Activated CD8-positive, alpha-beta memory T cell treated with anti-CD3 and anti-CD28 coated beads for 24 hours (primary cell): ENCODE measurements around the gene SH3D21.

ENCODE experiments used
- DNase-seq: peaks from one replicate; pipeline ENCODE4 v3.0.0-alpha.2; 2020

The SH3D21 gene

DNA sequence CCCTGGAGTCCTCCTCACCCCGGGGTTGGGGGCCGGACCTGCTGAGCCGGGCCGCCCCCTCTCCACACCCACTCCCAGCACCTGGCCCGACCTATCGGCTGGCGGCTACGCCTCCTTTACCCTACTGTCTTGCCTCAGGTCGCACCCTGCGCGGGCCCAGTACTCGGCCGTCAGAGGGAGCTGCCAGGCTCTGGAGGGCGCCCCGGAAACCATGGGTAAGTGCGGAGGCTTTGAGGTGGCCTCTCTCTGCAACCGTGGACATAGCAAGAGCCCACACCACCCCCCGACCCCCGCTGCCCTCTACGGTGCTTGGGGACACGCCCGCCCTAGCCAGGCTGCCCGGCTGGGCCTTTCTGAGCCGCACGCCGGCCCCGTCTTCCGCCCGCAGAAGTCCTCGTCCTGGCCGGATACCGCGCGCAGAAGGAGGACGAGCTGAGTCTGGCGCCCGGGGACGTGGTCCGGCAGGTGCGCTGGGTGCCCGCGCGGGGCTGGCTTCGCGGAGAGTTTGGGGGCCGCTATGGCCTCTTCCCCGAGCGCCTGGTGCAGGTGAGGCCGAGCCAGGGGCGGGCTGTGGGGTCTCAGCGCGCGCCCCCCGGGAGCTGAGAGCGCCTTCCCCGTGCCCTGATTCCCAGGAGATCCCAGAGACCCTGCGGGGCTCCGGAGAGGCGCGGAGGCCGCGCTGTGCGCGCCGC, at the start of gene SH3D21:
TSS of gene SH3D21 (plus strand) at position 159 of the 692 bp plus-strand sequence. CDS start at position 212, 53 bp downstream.
- peak; percentile 76 for DNase-seq

DNA sequence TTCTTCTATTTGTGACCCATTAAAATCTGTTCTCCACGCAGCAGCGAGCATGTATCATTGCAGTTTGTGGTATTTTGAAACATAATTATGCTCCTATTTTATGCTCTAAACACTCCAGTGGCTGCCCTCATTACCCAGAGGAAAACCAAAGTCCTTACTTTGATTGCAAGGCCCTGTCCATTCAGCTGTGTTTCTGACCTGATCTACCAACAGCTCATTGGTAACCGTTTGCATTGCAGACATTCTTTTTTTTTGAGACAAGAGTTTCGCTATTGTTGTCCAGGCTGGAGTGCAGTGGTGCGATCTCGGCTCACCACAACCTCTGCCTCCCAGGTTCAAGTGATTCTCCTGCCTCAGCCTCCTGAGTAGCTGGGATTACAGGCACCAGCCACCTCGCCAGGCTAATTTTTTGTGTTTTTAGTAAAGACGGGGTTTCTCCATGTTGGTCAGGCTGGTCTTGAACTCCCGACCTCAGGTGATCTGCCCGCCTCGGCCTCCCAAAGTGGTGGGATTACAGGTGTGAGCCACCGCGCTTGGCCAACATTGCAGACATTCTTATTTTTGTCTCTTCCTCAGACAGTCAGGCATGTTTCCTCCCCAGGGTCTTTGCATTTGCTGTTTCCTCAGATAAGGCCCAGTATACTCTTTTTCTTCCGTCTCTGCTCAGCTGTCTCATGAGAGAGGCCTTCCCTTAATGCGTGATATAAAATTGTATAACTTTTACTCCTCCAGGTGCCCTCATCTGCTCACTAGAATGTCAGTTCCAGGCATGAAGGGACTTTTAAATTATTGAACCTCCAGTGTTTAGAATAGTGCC, 49.4 kb upstream of the SH3D21 start:
- DNase-seq = peak; percentile 26

GRCh38 chr1:36257375-36257767, 48.8 kb upstream of the SH3D21 start:
- DNase-seq = peak; percentile 51

GRCh38 chr1:36258960-36259344, 47.2 kb upstream of the SH3D21 start:
- DNase-seq = no peak

- no peak for DNase-seq
Measured at GRCh38 chr1:36268981-36269380, 37.2 kb upstream of the SH3D21 start.

- DNase-seq = no peak
Measured at GRCh38 chr1:36269408-36269838, 36.7 kb upstream of the SH3D21 start.

DNA sequence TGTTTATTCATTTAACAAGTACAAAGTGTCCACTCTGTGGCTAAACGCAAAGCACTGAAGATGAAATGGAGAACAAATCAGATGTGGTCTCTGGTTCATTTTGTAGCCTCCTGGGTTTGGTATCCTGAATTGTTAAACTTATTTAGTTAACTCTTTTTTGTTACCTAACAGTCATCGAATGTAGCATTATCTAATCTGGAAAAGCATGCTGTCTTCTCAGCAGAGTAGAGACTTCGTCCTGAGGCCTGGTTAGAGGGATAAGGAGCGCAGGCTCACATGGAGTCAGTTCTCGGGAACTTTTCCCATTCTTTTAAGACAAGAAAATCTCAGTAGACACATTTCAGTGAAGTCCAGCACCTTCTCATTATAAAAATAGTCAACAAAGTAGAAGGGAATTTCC, 33.1 kb upstream of the SH3D21 start:
- no peak for DNase-seq

GRCh38 chr1:36274201-36274600, 32.0 kb upstream of the SH3D21 start:
- DNase-seq = no peak

GRCh38 chr1:36276688-36277087, 29.5 kb upstream of the SH3D21 start:
- no peak for DNase-seq

- no peak for DNase-seq
Measured at GRCh38 chr1:36279110-36279788, 26.9 kb upstream of the SH3D21 start.

- no peak for DNase-seq
Measured at GRCh38 chr1:36279789-36280296, 26.3 kb upstream of the SH3D21 start.

GRCh38 chr1:36284061-36284460, 22.1 kb upstream of the SH3D21 start:
- no peak for DNase-seq

- no peak for DNase-seq
Measured at GRCh38 chr1:36284517-36284916, 21.7 kb upstream of the SH3D21 start.

DNA sequence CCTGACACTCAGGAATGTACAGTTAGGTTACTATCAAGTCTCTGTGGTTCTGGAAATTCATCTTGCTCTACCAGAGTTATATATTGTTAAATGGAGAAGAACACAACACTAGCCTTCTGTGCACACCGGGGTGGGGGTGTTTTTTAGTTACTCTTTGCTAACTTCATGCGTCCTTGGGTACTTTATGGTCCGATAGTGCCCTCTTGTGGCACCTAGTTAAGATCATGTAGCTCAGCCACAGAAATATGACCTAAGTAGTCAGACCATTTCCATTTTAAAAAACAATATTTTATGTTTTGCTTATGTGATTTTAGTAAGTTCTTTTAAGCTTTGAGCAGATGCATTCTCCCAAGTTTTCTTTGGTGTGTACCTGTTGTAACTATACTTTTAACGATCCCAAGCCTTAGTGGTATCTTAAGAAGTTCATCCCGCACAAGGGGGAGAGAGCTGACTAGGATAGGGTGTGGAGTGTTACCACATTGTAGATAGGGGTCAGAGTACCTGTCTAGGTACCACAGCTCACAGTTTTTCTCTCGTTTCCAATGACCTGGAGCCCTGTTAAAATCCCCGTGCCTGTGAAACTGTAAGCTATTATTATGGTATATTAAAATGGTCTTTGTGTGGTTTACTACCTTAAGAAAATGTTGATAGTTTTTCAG, 20.6 kb upstream of the SH3D21 start:
- peak; percentile 61 for DNase-seq

DNA sequence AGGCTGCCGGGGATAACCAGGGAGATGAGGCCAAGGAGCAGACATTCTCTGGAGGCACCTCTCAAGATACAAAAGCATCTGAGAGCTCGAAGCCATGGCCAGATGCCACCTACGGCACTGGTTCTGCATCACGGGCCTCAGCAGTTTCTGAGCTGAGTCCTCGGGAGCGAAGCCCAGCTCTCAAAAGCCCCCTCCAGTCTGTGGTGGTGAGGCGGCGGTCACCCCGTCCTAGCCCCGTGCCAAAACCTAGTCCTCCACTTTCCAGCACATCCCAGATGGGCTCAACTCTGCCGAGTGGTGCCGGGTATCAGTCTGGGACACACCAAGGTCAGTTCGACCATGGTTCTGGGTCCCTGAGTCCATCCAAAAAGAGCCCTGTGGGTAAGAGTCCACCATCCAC, 19.4 kb upstream of the SH3D21 start:
- DNase-seq = peak; percentile 48

GRCh38 chr1:36287595-36287994, 18.6 kb upstream of the SH3D21 start:
- DNase-seq = peak; percentile 49

DNA sequence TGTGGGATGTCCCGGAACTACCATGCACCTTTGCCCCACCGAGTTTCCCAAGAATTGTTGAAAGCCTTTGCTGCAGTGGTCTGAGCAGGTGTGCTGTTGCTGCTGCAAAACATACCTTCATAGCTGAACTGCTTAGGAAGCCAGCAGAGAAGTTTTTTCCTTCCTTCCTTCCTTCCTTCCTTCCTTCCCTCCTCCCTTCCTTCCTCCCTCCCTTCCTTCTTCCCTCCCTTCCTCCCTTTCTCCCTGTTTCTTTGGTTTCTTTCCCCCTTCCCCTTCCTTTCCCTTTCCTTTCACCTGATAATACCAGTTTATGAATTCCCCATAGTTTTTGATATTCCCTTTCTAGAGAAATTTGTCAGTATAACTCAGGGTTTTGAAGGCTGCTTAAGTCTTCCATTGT, 10.8 kb upstream of the SH3D21 start:
- no peak for DNase-seq

- DNase-seq = no peak
Measured at GRCh38 chr1:36297062-36297461, 9.1 kb upstream of the SH3D21 start.

DNA sequence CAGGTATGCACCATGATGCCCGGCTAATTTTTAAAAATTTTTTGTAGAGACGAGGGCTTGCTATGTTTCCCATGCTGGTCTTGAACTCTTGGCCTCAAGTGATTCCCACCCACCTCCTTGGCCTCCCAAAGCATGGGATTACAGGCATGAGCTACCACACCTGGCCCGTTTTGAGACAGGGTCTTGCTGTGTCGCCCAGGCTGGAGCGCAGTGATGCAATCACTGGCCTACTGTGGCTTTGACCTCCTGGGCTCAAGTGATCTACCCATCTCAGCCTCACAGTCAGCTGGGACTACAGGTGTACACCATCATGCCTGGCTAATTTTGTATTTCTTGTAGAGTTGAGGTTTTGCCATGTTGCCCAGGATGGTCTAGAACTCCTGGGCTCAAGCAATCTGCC, 7.5 kb upstream of the SH3D21 start:
- peak; percentile 51 for DNase-seq

- no peak for DNase-seq
Measured at GRCh38 chr1:36300526-36300925, 5.6 kb upstream of the SH3D21 start.

GRCh38 chr1:36301220-36301619, 4.9 kb upstream of the SH3D21 start:
- DNase-seq = no peak

DNA sequence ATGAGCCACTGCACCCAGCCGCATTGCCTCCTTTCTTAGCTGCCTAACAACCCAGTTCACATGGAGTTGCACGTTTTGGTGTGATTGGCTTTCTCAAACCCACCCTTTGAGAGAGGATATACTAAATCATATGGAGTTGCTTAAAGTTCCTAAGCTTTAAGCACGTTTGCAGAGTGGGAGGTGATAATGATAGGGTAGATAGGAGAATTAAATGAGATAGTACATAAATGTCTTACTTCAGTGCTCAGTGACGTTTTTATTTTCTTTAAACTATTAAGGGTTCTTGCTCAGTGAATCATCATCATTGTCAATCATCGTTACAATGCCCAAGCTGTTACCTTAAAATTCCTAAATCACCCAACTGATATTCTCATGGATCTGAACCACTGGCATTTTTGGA, 2.9 kb upstream of the SH3D21 start:
- DNase-seq = no peak
